Measurements from ENCODE around the gene MTM1. TPM values are rescaled to one million over a fixed set of nuclear protein-coding genes. Genes with fewer than 3 reads are reported as not detected.

MTM1 gene
- total and polyA plus RNA-seq, 9 of the 15 experiments (the other 6 are each of a cell fraction or from before 2014, with no cell fraction given), result 5.6 to 13.3 (median 9.5) TPM

- WGBS (ENCODE audit: insufficient coverage, low coverage, missing lambda C conversion rate), result 7% methylated on average over 2 of the region's 2 CpGs
- Histone ChIP-seq H3K4me3 (no peak overlapping the region), H3K27ac (ENCODE audit: extremely low read depth, low read depth, low read length) (no peak overlapping the region), H3K36me3 (ENCODE audit: control insufficient read depth, insufficient read depth, low read length) (peaks cover 2% of the 10 kb centered on the region; the same call in 1 of the 3 replicates), H3K4me2 (ENCODE audit: insufficient read depth, low read length) (no peak overlapping the region), H3K79me2 (ENCODE audit: control insufficient read depth, insufficient read depth, low read length) (no peaks in the 10 kb centered on the region), H4K20me1 (replicated peaks; ENCODE audit: control insufficient read depth, insufficient read depth, low read length) (no peaks in the 10 kb centered on the region), H3K4me1 (replicated peaks in 1 of 2; ENCODE audit: control insufficient read depth in 2 of 2, insufficient read depth in 2 of 2, low read length in 2 of 2) (peaks cover 0 to 5% of the 10 kb centered on the region in 2 experiments; a peak in 2 of 5 replicates), H3K9me1 (ENCODE audit: control insufficient read depth, insufficient read depth, low read length) (no peaks in the 10 kb centered on the region), H3K9me3 (replicated peaks; ENCODE audit: control insufficient read depth, insufficient read depth, low read depth, low read length) (no peaks in the 10 kb centered on the region), H3K27me3 (ENCODE audit: control insufficient read depth in 2 of 2, insufficient read depth in 2 of 2, low read length in 2 of 2) (no peaks in the 10 kb centered on the region), H3K9ac (ENCODE audit: insufficient read depth in 1 of 2, low read depth in 2 of 2, low read length in 2 of 2) (no peak overlapping the region), H2AFZ (ENCODE audit: low read depth, low read length) (no peak overlapping the region)
- POLR2A ChIA-PET, result no interaction called here
- FAIRE-seq (no peak), DNase-seq (ENCODE audit: extremely low read depth in 1 of 4, low spot score in 3 of 4) (peak in 1 of 4 experiments; percentile 8), ATAC-seq (peak; percentile 36; the same call in 2 of the 3 replicates)
- TF ChIP-seq ETS2 (tag; IDR thresholded peaks at IDR 0.05; ENCODE audit: borderline replicate concordance, poor library complexity, severe bottlenecking) (no peak), SMARCA4 (IDR thresholded peaks at IDR 0.05) (peak; percentile 19; the same call in 1 of the 2 replicates), CBFA2T2 (conservative IDR thresholded peaks at IDR 0.05) (0 out of 2 replicates have a peak, but pooled peaks have one; percentile 6), JUND (IDR thresholded peaks at IDR 0.05; ENCODE audit: borderline replicate concordance, low read depth, low read length) (peak; percentile 17; the same call in 1 of the 2 replicates), JUND (tag; IDR thresholded peaks at IDR 0.05; ENCODE audit: borderline replicate concordance, low read depth, low read length) (peak; percentile 40; the same call in 1 of the 3 replicates), REST (IDR thresholded peaks at IDR 0.05; ENCODE audit: borderline replicate concordance) (no peak), REST (CRISPR knock-in tag; IDR thresholded peaks at IDR 0.05; ENCODE audit: low read depth) (no peak), CBFA2T3 (IDR thresholded peaks at IDR 0.05) (peak; percentile 51; the same call in 1 of the 2 replicates), TEAD4 (IDR thresholded peaks at IDR 0.05; ENCODE audit: low read length) (peak; percentile 50; the same call in 1 of the 2 replicates), TEAD4 (CRISPR knock-in tag; IDR thresholded peaks at IDR 0.05; ENCODE audit: borderline replicate concordance) (no peak), ARID1B (IDR thresholded peaks at IDR 0.05) (peak; percentile 62), FOSL1 (tag; conservative IDR thresholded peaks at IDR 0.05) (0 out of 2 replicates have a peak, but pooled peaks have one; percentile 36), MEIS2 (IDR thresholded peaks at IDR 0.05; ENCODE audit: partially characterized antibody) (peak; percentile 51)
- intact Hi-C loops (cut with micrococcal nuclease) (no loop called here), in situ Hi-C loops (cut with MboI) (no loop called here)
- no TSS peak for BruUV-seq (replicated peaks)
- CTCF ChIA-PET (ENCODE audit: low intra/inter-chr PET ratio), result no interaction called here
Observed at GRCh38 chrX:150621652-150622051, 53.2 kb downstream of the MTM1 start.
